ENCODE data around the gene PARD3B. TPM values are rescaled to one million over a fixed set of nuclear protein-coding genes. Genes with fewer than 3 reads are reported as not detected.

PARD3B gene
- polyA plus RNA-seq, 1 donor: 14.0 TPM

GRCh38 chr2:205586626-205587025 is 1041.4 kb downstream of the PARD3B start:
- DNase-seq: no peak
- no peaks in the 10 kb centered on the region for H3K27me3 ChIP-seq (ENCODE audit: control insufficient read depth, insufficient read depth, low read length)
- H3K36me3 ChIP-seq (ENCODE audit: control insufficient read depth, insufficient read depth, low read length): no peaks in the 10 kb centered on the region
- WGBS (ENCODE audit: insufficient coverage, low lambda C conversion rate): 86% methylated on average over 3 of the region's 5 CpGs
- H3K9me3 ChIP-seq (ENCODE audit: control insufficient read depth, low read depth, low read length): no peaks in the 10 kb centered on the region
- H3K4me1 ChIP-seq (ENCODE audit: control insufficient read depth, insufficient read depth, low read length): no peaks in the 10 kb centered on the region
- no peak overlapping the region for H3K27ac ChIP-seq (ENCODE audit: low read length)
- no peak overlapping the region for H3K4me3 ChIP-seq (ENCODE audit: low read length)

GRCh38 chr2:205589479-205589878 is 1044.2 kb downstream of the PARD3B start:
- DNase-seq: no peak
- no peaks in the 10 kb centered on the region for H3K4me1 ChIP-seq (ENCODE audit: control insufficient read depth, insufficient read depth, low read length)
- H3K27me3 ChIP-seq (ENCODE audit: control insufficient read depth, insufficient read depth, low read length): no peaks in the 10 kb centered on the region
- no peaks in the 10 kb centered on the region for H3K9me3 ChIP-seq (ENCODE audit: control insufficient read depth, low read depth, low read length)
- no peak overlapping the region for H3K4me3 ChIP-seq (ENCODE audit: low read length)
- H3K27ac ChIP-seq (ENCODE audit: low read length): no peak overlapping the region
- no CpG with 5 or more reads among the region's 1 CpG for WGBS (ENCODE audit: insufficient coverage, low lambda C conversion rate)
- H3K36me3 ChIP-seq (ENCODE audit: control insufficient read depth, insufficient read depth, low read length): no peaks in the 10 kb centered on the region

- no CpG with 5 or more reads among the region's 2 CpGs for WGBS (ENCODE audit: insufficient coverage, low lambda C conversion rate)
- no peak for DNase-seq
- no peaks in the 10 kb centered on the region for H3K4me1 ChIP-seq (ENCODE audit: control insufficient read depth, insufficient read depth, low read length)
- no peak overlapping the region for H3K4me3 ChIP-seq (ENCODE audit: low read length)
- no peaks in the 10 kb centered on the region for H3K9me3 ChIP-seq (ENCODE audit: control insufficient read depth, low read depth, low read length)
- H3K27me3 ChIP-seq (ENCODE audit: control insufficient read depth, insufficient read depth, low read length): no peaks in the 10 kb centered on the region
- H3K27ac ChIP-seq (ENCODE audit: low read length): no peak overlapping the region
- no peaks in the 10 kb centered on the region for H3K36me3 ChIP-seq (ENCODE audit: control insufficient read depth, insufficient read depth, low read length)
These were observed 1045.5 kb downstream of the PARD3B start for GRCh38 chr2:205590759-205591158.

- Histone ChIP-seq H3K27me3 (ENCODE audit: control insufficient read depth, insufficient read depth, low read length) (no peaks in the 10 kb centered on the region), H3K36me3 (ENCODE audit: control insufficient read depth, insufficient read depth, low read length) (no peaks in the 10 kb centered on the region), H3K27ac (ENCODE audit: low read length) (no peak overlapping the region), H3K4me1 (ENCODE audit: control insufficient read depth, insufficient read depth, low read length) (no peaks in the 10 kb centered on the region), H3K9me3 (ENCODE audit: control insufficient read depth, low read depth, low read length) (no peaks in the 10 kb centered on the region), H3K4me3 (ENCODE audit: low read length) (no peak overlapping the region)
- DNase-seq: peak in 1 of 2 donors; percentile 38
- WGBS (ENCODE audit: insufficient coverage, low lambda C conversion rate): 40% methylated on average over 2 of the region's 4 CpGs
These were observed 1048.6 kb downstream of the PARD3B start for GRCh38 chr2:205593891-205594290.

GRCh38 chr2:205596581-205596980 is 1051.3 kb downstream of the PARD3B start:
- DNase-seq: no peak
- H3K27me3 ChIP-seq (ENCODE audit: control insufficient read depth, insufficient read depth, low read length): no peaks in the 10 kb centered on the region
- H3K9me3 ChIP-seq (ENCODE audit: control insufficient read depth, low read depth, low read length): no peaks in the 10 kb centered on the region
- no peaks in the 10 kb centered on the region for H3K4me1 ChIP-seq (ENCODE audit: control insufficient read depth, insufficient read depth, low read length)
- no CpG with 5 or more reads among the region's 2 CpGs for WGBS (ENCODE audit: insufficient coverage, low lambda C conversion rate)
- H3K4me3 ChIP-seq (ENCODE audit: low read length): no peak overlapping the region
- no peak overlapping the region for H3K27ac ChIP-seq (ENCODE audit: low read length)
- H3K36me3 ChIP-seq (ENCODE audit: control insufficient read depth, insufficient read depth, low read length): no peaks in the 10 kb centered on the region

GRCh38 chr2:205605638-205606304 is 1060.5 kb downstream of the PARD3B start:
- Histone ChIP-seq H3K27ac (ENCODE audit: low read length) (no peak overlapping the region), H3K27me3 (ENCODE audit: control insufficient read depth, insufficient read depth, low read length) (no peaks in the 10 kb centered on the region)
- no CpG with 5 or more reads among the region's 11 CpGs for WGBS (ENCODE audit: insufficient coverage, low lambda C conversion rate)

GRCh38 chr2:205607146-205607545 is 1061.9 kb downstream of the PARD3B start:
- Histone ChIP-seq H3K36me3 (ENCODE audit: control insufficient read depth, insufficient read depth, low read length) (no peaks in the 10 kb centered on the region), H3K9me3 (ENCODE audit: control insufficient read depth, low read depth, low read length) (no peaks in the 10 kb centered on the region), H3K27me3 (ENCODE audit: control insufficient read depth, insufficient read depth, low read length) (no peaks in the 10 kb centered on the region), H3K4me1 (ENCODE audit: control insufficient read depth, insufficient read depth, low read length) (no peaks in the 10 kb centered on the region), H3K27ac (ENCODE audit: low read length) (no peak overlapping the region), H3K4me3 (ENCODE audit: low read length) (no peak overlapping the region)
- no CpG with 5 or more reads among the region's 3 CpGs for WGBS (ENCODE audit: insufficient coverage, low lambda C conversion rate)
- DNase-seq: no peak

More at GRCh38 chr2:205605638-205606304, 1060.5 kb downstream of the PARD3B start:
- no peaks in the 10 kb centered on the region for H3K36me3 ChIP-seq (ENCODE audit: control insufficient read depth, insufficient read depth, low read length)
- no peaks in the 10 kb centered on the region for H3K9me3 ChIP-seq (ENCODE audit: control insufficient read depth, low read depth, low read length)
- no peak for DNase-seq
- H3K4me1 ChIP-seq (ENCODE audit: control insufficient read depth, insufficient read depth, low read length): no peaks in the 10 kb centered on the region
- H3K4me3 ChIP-seq (ENCODE audit: low read length): no peak overlapping the region

GRCh38 chr2:205609113-205609512 is 1063.8 kb downstream of the PARD3B start:
- no peaks in the 10 kb centered on the region for H3K4me1 ChIP-seq (ENCODE audit: control insufficient read depth, insufficient read depth, low read length)
- H3K27me3 ChIP-seq (ENCODE audit: control insufficient read depth, insufficient read depth, low read length): no peaks in the 10 kb centered on the region
- H3K4me3 ChIP-seq (ENCODE audit: low read length): no peak overlapping the region
- no peaks in the 10 kb centered on the region for H3K36me3 ChIP-seq (ENCODE audit: control insufficient read depth, insufficient read depth, low read length)
- no peak for DNase-seq
- WGBS (ENCODE audit: insufficient coverage, low lambda C conversion rate): no CpG with 5 or more reads among the region's 8 CpGs
- no peaks in the 10 kb centered on the region for H3K9me3 ChIP-seq (ENCODE audit: control insufficient read depth, low read depth, low read length)
- no peak overlapping the region for H3K27ac ChIP-seq (ENCODE audit: low read length)

GRCh38 chr2:205610437-205610836 is 1065.2 kb downstream of the PARD3B start:
- no peaks in the 10 kb centered on the region for H3K27me3 ChIP-seq (ENCODE audit: control insufficient read depth, insufficient read depth, low read length)
- DNase-seq: no peak
- H3K4me1 ChIP-seq (ENCODE audit: control insufficient read depth, insufficient read depth, low read length): no peaks in the 10 kb centered on the region
- H3K36me3 ChIP-seq (ENCODE audit: control insufficient read depth, insufficient read depth, low read length): peaks cover 4% of the 10 kb centered on the region
- H3K9me3 ChIP-seq (ENCODE audit: control insufficient read depth, low read depth, low read length): no peaks in the 10 kb centered on the region
- 100% methylated on average over 1 of the region's 1 CpG for WGBS (ENCODE audit: insufficient coverage, low lambda C conversion rate)
- H3K27ac ChIP-seq (ENCODE audit: low read length): no peak overlapping the region
- H3K4me3 ChIP-seq (ENCODE audit: low read length): no peak overlapping the region

- H3K4me3 ChIP-seq (ENCODE audit: low read length): no peak overlapping the region
- H3K36me3 ChIP-seq (ENCODE audit: control insufficient read depth, insufficient read depth, low read length): peaks cover 9% of the 10 kb centered on the region
- H3K27ac ChIP-seq (ENCODE audit: low read length): no peak overlapping the region
- no peaks in the 10 kb centered on the region for H3K9me3 ChIP-seq (ENCODE audit: control insufficient read depth, low read depth, low read length)
- WGBS (ENCODE audit: insufficient coverage, low lambda C conversion rate): no CpG with 5 or more reads among the region's 4 CpGs
- DNase-seq: no peak
- H3K27me3 ChIP-seq (ENCODE audit: control insufficient read depth, insufficient read depth, low read length): no peaks in the 10 kb centered on the region
- H3K4me1 ChIP-seq (ENCODE audit: control insufficient read depth, insufficient read depth, low read length): no peaks in the 10 kb centered on the region
These were observed 1067.4 kb downstream of the PARD3B start for GRCh38 chr2:205612636-205613035.

- no peak overlapping the region for H3K4me3 ChIP-seq (ENCODE audit: low read length)
- no peak for DNase-seq
- peaks cover 9% of the 10 kb centered on the region for H3K36me3 ChIP-seq (ENCODE audit: control insufficient read depth, insufficient read depth, low read length)
- no peaks in the 10 kb centered on the region for H3K4me1 ChIP-seq (ENCODE audit: control insufficient read depth, insufficient read depth, low read length)
- no peaks in the 10 kb centered on the region for H3K27me3 ChIP-seq (ENCODE audit: control insufficient read depth, insufficient read depth, low read length)
- H3K9me3 ChIP-seq (ENCODE audit: control insufficient read depth, low read depth, low read length): no peaks in the 10 kb centered on the region
- no CpG with 5 or more reads among the region's 3 CpGs for WGBS (ENCODE audit: insufficient coverage, low lambda C conversion rate)
- H3K27ac ChIP-seq (ENCODE audit: low read length): no peak overlapping the region
These were observed 1068.8 kb downstream of the PARD3B start for GRCh38 chr2:205613970-205614559.

Measured in large intestine (tissue), 3 donors.